ENCODE data around the gene SEPTIN6.

SEPTIN6 gene

Small RNA genes within 50 kb of the gene (small RNA-seq; reads per million reads assigned to genes)
- gene MIR766 (ENCODE audit: insufficient read depth), result 20.2 reads per million, percentile 91 among the genes with 10 or more reads in this experiment
